Caco-2 (cell line): ENCODE data around the gene ZPBP2. TPM values are rescaled to one million over a fixed set of nuclear protein-coding genes. Genes with fewer than 3 reads are reported as not detected.

Experiments used
- BruUV-seq: library from RNA; stranded (reverse); fragments of 400-500 nt; replicated peaks from 2 replicates; lab custom pipeline; 2021; lab: Mats Ljungman, UMichigan
- CTCF ChIA-PET: fragments of 300-600 bp; sonication (Branson Sonifier 250); formaldehyde crosslinking; loops from one replicate; lab custom pipeline; 2022; ENCODE audit warnings: antibody characterized with exemption; lab: Charles Lee
- POLR2A ChIA-PET: fragments of 300-600 bp; sonication (Branson Sonifier 250); formaldehyde crosslinking; loops from one replicate; lab custom pipeline; 2022; ENCODE audit warnings: antibody characterized with exemption; lab: Charles Lee
- DNase-seq, 2 experiments: peaks; one replicate each; pipeline versions ENCODE4 v3.0.0 to v3.0.0-alpha.2; 2020 to 2022
- H3K27me3 ChIP-seq: replicated peaks from 2 replicates; pipeline ENCODE4 v1.6.0; 2011; ENCODE audit warnings: low read length; ENCODE audit not compliant: control insufficient read depth, insufficient read depth
- H3K36me3 ChIP-seq: 2 replicates; pipeline ENCODE4 v1.5.1; 2011; ENCODE audit warnings: low read length; ENCODE audit not compliant: control insufficient read depth, insufficient read depth
- H3K4me1 ChIP-seq: fragments of 250-450 bp; sonication (Bioruptor Pico); 2 replicates; pipeline ENCODE4 v1.5.1; 2020; ENCODE audit warnings: mild to moderate bottlenecking
- H3K4me3 ChIP-seq: 2 replicates; pipeline ENCODE4 v1.5.1; 2011; ENCODE audit warnings: low read depth, mild to moderate bottlenecking, control low read depth, low read length
- H3K9me3 ChIP-seq: fragments of 250-450 bp; sonication (Bioruptor Pico); 2 replicates; pipeline ENCODE4 v1.5.1; 2020; ENCODE audit warnings: mild to moderate bottlenecking, moderate library complexity
- H3K27ac Mint-ChIP-seq: one replicate; pipeline ENCODE4 v1.8.0; 2022; ENCODE audit warnings: mixed read lengths; ENCODE audit not compliant: unreplicated experiment
- H3K27me3 Mint-ChIP-seq: one replicate; pipeline ENCODE4 v1.8.0; 2022; ENCODE audit warnings: mixed read lengths; ENCODE audit not compliant: insufficient read depth, unreplicated experiment
- H3K36me3 Mint-ChIP-seq: one replicate; pipeline ENCODE4 v1.8.0; 2022; ENCODE audit warnings: mild to moderate bottlenecking, mixed read lengths; ENCODE audit not compliant: insufficient read depth, unreplicated experiment
- H3K4me1 Mint-ChIP-seq: one replicate; pipeline ENCODE4 v1.8.0; 2022; ENCODE audit warnings: low read depth, mixed read lengths; ENCODE audit not compliant: unreplicated experiment
- H3K4me3 Mint-ChIP-seq: one replicate; pipeline ENCODE4 v1.8.0; 2022; ENCODE audit warnings: mild to moderate bottlenecking, moderate library complexity, mixed read lengths; ENCODE audit not compliant: unreplicated experiment
- H3K9me3 Mint-ChIP-seq: one replicate; pipeline ENCODE4 v1.8.0; 2022; ENCODE audit warnings: mixed read lengths; ENCODE audit not compliant: unreplicated experiment
- CTCF ChIP-seq, 2 experiments: fragments of 200-600 bp in 1 of 2; IDR thresholded peaks; 1 replicate in 1 of 2; 2 replicates in 1 of 2; pipeline versions ENCODE4 v1.5.1 to v1.8.0; 2011 to 2022; ENCODE audit warnings: antibody characterized with exemption in 1 of 2, control low read depth in 1 of 2, inconsistent platforms in 1 of 2, low read depth in 1 of 2, low read length in 1 of 2, mild to moderate bottlenecking in 1 of 2, moderate library complexity in 1 of 2; ENCODE audit not compliant: insufficient read depth in 1 of 2, severe bottlenecking in 1 of 2, unreplicated experiment in 1 of 2
- intact Hi-C: fragments of 100-400 bp; cut with micrococcal nuclease; formaldehyde crosslinking; loops from one replicate; pipeline ENCODE4 v1.10.0; 2022; ENCODE audit not compliant: unreplicated experiment
- total RNA-seq: library from RNA; stranded (reverse); gene quantifications from 2 replicates; pipeline ENCODE4 v1.2.3, GENCODE V29; 2022

Gene ZPBP2
- total RNA-seq, 1 experiment from 2014 or later, result not detected

GRCh38 chr17:39922006-39922405, 54.0 kb downstream of the ZPBP2 start:
- Histone ChIP-seq H3K27me3 (no peaks in the 10 kb centered on the region), H3K36me3 (peaks cover 3% of the 10 kb centered on the region), H3K4me3 (no peak overlapping the region), H3K4me1 (peaks cover 22% of the 10 kb centered on the region), H3K9me3 (no peaks in the 10 kb centered on the region)
- peaks cover 14% of the 10 kb centered on the region for H3K4me1 Mint-ChIP-seq
- peaks cover 37% of the 10 kb centered on the region for H3K36me3 Mint-ChIP-seq
- no peak overlapping the region for H3K4me3 Mint-ChIP-seq
- no peak for DNase-seq
- intact Hi-C loops, result no loop called here
- no peaks in the 10 kb centered on the region for H3K27me3 Mint-ChIP-seq
- CTCF ChIA-PET, result no interaction called here
- no peak for TF ChIP-seq CTCF (IDR thresholded peaks at IDR 0.05; ENCODE audit: insufficient read depth in 1 of 2, low read depth in 1 of 2, low read length in 1 of 2, severe bottlenecking in 1 of 2, unreplicated experiment in 1 of 2)
- H3K27ac Mint-ChIP-seq, result no peak overlapping the region
- POLR2A ChIA-PET, result no interaction called here
- no peaks in the 10 kb centered on the region for H3K9me3 Mint-ChIP-seq
- no TSS peak for BruUV-seq

GRCh38 chr17:39923230-39923629, 55.2 kb downstream of the ZPBP2 start:
- H3K4me3 ChIP-seq, result no peak overlapping the region
- no peaks in the 10 kb centered on the region for H3K27me3 Mint-ChIP-seq
- no peak for TF ChIP-seq CTCF (IDR thresholded peaks at IDR 0.05; ENCODE audit: insufficient read depth in 1 of 2, low read depth in 1 of 2, low read length in 1 of 2, severe bottlenecking in 1 of 2, unreplicated experiment in 1 of 2)
- H3K4me1 Mint-ChIP-seq, result peaks cover 3% of the 10 kb centered on the region
- intact Hi-C loops, result no loop called here
- no peaks in the 10 kb centered on the region for H3K27me3 ChIP-seq
- H3K4me3 Mint-ChIP-seq, result no peak overlapping the region
- peaks cover 15% of the 10 kb centered on the region; the same call in 1 of the 2 replicates for H3K4me1 ChIP-seq
- H3K9me3 ChIP-seq, result no peaks in the 10 kb centered on the region
- H3K36me3 Mint-ChIP-seq, result peaks cover 47% of the 10 kb centered on the region
- no peak for DNase-seq
- no TSS peak for BruUV-seq
- H3K27ac Mint-ChIP-seq, result no peak overlapping the region
- POLR2A ChIA-PET, result no interaction called here
- H3K9me3 Mint-ChIP-seq, result no peaks in the 10 kb centered on the region
- CTCF ChIA-PET, result no interaction called here
- H3K36me3 ChIP-seq, result peaks cover 3% of the 10 kb centered on the region

- Histone ChIP-seq H3K4me3 (no peak overlapping the region), H3K9me3 (no peaks in the 10 kb centered on the region), H3K4me1 (peaks cover 22% of the 10 kb centered on the region), H3K36me3 (peaks cover 2% of the 10 kb centered on the region), H3K27me3 (no peaks in the 10 kb centered on the region)
- Mint-ChIP-seq H3K27me3 (no peaks in the 10 kb centered on the region), H3K4me3 (no peak overlapping the region), H3K27ac (no peak overlapping the region), H3K36me3 (peaks cover 39% of the 10 kb centered on the region), H3K9me3 (no peaks in the 10 kb centered on the region), H3K4me1 (no peaks in the 10 kb centered on the region)
- intact Hi-C loops, result no loop called here
- no peak for TF ChIP-seq CTCF (IDR thresholded peaks at IDR 0.05; ENCODE audit: insufficient read depth in 1 of 2, low read depth in 1 of 2, low read length in 1 of 2, severe bottlenecking in 1 of 2, unreplicated experiment in 1 of 2)
- ChIA-PET POLR2A (interaction anchor here (0.6 kb wide), 1 partner anchor 1895 kb away, joined by 6 read pairs; no protein-coding TSS in a partner anchor), CTCF (interaction anchor here (0.6 kb wide), 1 partner anchor 15 kb away, joined by 3 read pairs; no protein-coding TSS in a partner anchor)
- no peak for DNase-seq
- no TSS peak for BruUV-seq
Measured at GRCh38 chr17:39923836-39924690, 56.1 kb downstream of the ZPBP2 start.
